H1 (cell line): Measurements from ENCODE around the gene REM1. TPM values are rescaled to one million over a fixed set of nuclear protein-coding genes. Genes with fewer than 3 reads are reported as not detected.

ENCODE experiments used
- CTCF ChIA-PET: fragments of 300-600 bp; sonication (Branson Sonifier 250); formaldehyde crosslinking; loops from one replicate; lab custom pipeline; 2021; ENCODE audit not compliant: partially characterized antibody; lab: Charles Lee
- POLR2A ChIA-PET: fragments of 300-600 bp; sonication (Branson Sonifier 250); formaldehyde crosslinking; loops from one replicate; lab custom pipeline; 2021; ENCODE audit warnings: inconsistent platforms; ENCODE audit not compliant: partially characterized antibody; lab: Charles Lee
- DNase-seq, 2 experiments: peaks; one replicate each; pipeline versions ENCODE4 v3.0.0 to v3.0.0-alpha.2; 2010 to 2022; ENCODE audit warnings: low spot score in 2 of 2, low read depth in 1 of 2, mixed read lengths in 1 of 2
- FAIRE-seq: peaks from 2 replicates; lab custom pipeline; 2011; peaks lifted over from hg19 to GRCh38; lab: Jason Lieb, UNC
- H2AFZ ChIP-seq: 2 replicates; pipeline ENCODE4 v1.8.1; 2012; ENCODE audit warnings: low read length, inconsistent platforms
- H2AK5ac ChIP-seq: 2 replicates; pipeline ENCODE4 v1.6.1; 2013; ENCODE audit warnings: low read depth, low read length
- H2BK120ac ChIP-seq: replicated peaks from 2 replicates; pipeline ENCODE3; 2013; ENCODE audit warnings: low read depth, low read length, inconsistent platforms
- H2BK12ac ChIP-seq: 2 replicates; pipeline ENCODE4 v1.6.1; 2013; ENCODE audit warnings: low read depth, low read length
- H2BK15ac ChIP-seq: 2 replicates; pipeline ENCODE4 v1.6.1; 2013; ENCODE audit warnings: low read length
- H2BK20ac ChIP-seq: 2 replicates; pipeline ENCODE4 v1.6.1; 2013; ENCODE audit warnings: low read length
- H2BK5ac ChIP-seq: 2 replicates; pipeline ENCODE4 v1.6.1; 2013; ENCODE audit warnings: low read depth, low read length
- H3K14ac ChIP-seq: 2 replicates; pipeline ENCODE4 v1.6.1; 2013; ENCODE audit warnings: inconsistent platforms; ENCODE audit not compliant: insufficient read length
- H3K18ac ChIP-seq: 2 replicates; pipeline ENCODE4 v1.6.1; 2013; ENCODE audit warnings: low read length; ENCODE audit errors: extremely low read depth
- H3K23ac ChIP-seq: 2 replicates; pipeline ENCODE4 v1.6.1; 2013; ENCODE audit warnings: inconsistent platforms; ENCODE audit not compliant: insufficient read length
- H3K23me2 ChIP-seq: 2 replicates; pipeline ENCODE4 v1.6.1; 2013; ENCODE audit warnings: low read depth, low read length
- H3K27ac ChIP-seq: 2 replicates; pipeline ENCODE4 v1.6.1; 2011; ENCODE audit warnings: low read depth, low read length, inconsistent platforms
- H3K27me3 ChIP-seq, 4 experiments: replicated peaks in 1 of 4; 1 replicate in 1 of 4; 2 replicates in 3 of 4; pipeline versions ENCODE4 v1.6.1 to v1.8.1; 2011 to 2013; ENCODE audit warnings: low read length in 3 of 4, mild to moderate bottlenecking in 3 of 4, inconsistent platforms in 2 of 4, mixed read lengths in 2 of 4, moderate library complexity in 1 of 4; ENCODE audit not compliant: control insufficient read depth in 3 of 4, insufficient read depth in 3 of 4; ENCODE audit errors: extremely low read depth in 1 of 4
- H3K36me3 ChIP-seq, 4 experiments: 2 replicates each; pipeline versions ENCODE4 v1.6.1 to v1.8.1; 2011 to 2013; ENCODE audit warnings: mild to moderate bottlenecking in 4 of 4, low read length in 3 of 4, moderate library complexity in 2 of 4, control low read depth in 1 of 4, inconsistent platforms in 1 of 4; ENCODE audit not compliant: insufficient read depth in 4 of 4, control insufficient read depth in 2 of 4
- H3K4ac ChIP-seq: replicated peaks from 2 replicates; pipeline ENCODE3; 2013; ENCODE audit warnings: low read length, low read depth, mixed read lengths, inconsistent platforms; ENCODE audit not compliant: insufficient read length
- H3K4me1 ChIP-seq, 4 experiments: replicated peaks in 1 of 4; 1 replicate in 1 of 4; 2 replicates in 3 of 4; pipeline versions ENCODE4 v1.6.1 to v1.8.1; 2011 to 2013; ENCODE audit warnings: low read length in 3 of 4, inconsistent platforms in 2 of 4, mixed read lengths in 1 of 4; ENCODE audit not compliant: insufficient read depth in 4 of 4, control insufficient read depth in 3 of 4
- H3K4me2 ChIP-seq, 2 experiments: 2 replicates each; pipeline versions ENCODE4 v1.6.1 to v1.8.1; 2011 to 2013; ENCODE audit warnings: low read depth in 2 of 2, low read length in 2 of 2, control low read depth in 1 of 2, inconsistent platforms in 1 of 2, mild to moderate bottlenecking in 1 of 2; ENCODE audit not compliant: insufficient read depth in 1 of 2
- H3K4me3 ChIP-seq, 4 experiments: fragments of 200-600, 300-600 bp in 1 of 4; sonication (generic), shearing (Covaris generic), sonication (Bioruptor Twin) in 1 of 4; 2 replicates each; pipeline versions ENCODE4 v1.5.1 to v1.8.1; 2011 to 2016; ENCODE audit warnings: low read length in 4 of 4, low read depth in 3 of 4, control low read depth in 2 of 4, inconsistent platforms in 2 of 4, mild to moderate bottlenecking in 2 of 4, mixed read lengths in 1 of 4, moderate library complexity in 1 of 4; ENCODE audit not compliant: insufficient read depth in 2 of 4; ENCODE audit errors: extremely low read depth in 1 of 4
- H3K56ac ChIP-seq: replicated peaks from 2 replicates; pipeline ENCODE3; 2013; ENCODE audit warnings: low read depth, mild to moderate bottlenecking, mixed read lengths, low read length, inconsistent platforms; ENCODE audit not compliant: insufficient read length
- H3K79me1 ChIP-seq: 2 replicates; pipeline ENCODE4 v1.6.1; 2013; ENCODE audit warnings: low read depth, low read length, control low read depth
- H3K79me2 ChIP-seq, 2 experiments: 2 replicates each; pipeline versions ENCODE4 v1.6.1 to v1.8.1; 2012 to 2013; ENCODE audit warnings: low read length in 2 of 2, mild to moderate bottlenecking in 2 of 2, inconsistent platforms in 1 of 2; ENCODE audit not compliant: insufficient read depth in 2 of 2, control insufficient read depth in 1 of 2
- H3K9ac ChIP-seq, 4 experiments: replicated peaks in 1 of 4; 1 replicate in 1 of 4; 2 replicates in 3 of 4; pipeline versions ENCODE4 v1.6.1 to v1.8.1; 2011 to 2013; ENCODE audit warnings: low read depth in 3 of 4, low read length in 3 of 4, control low read depth in 2 of 4, mild to moderate bottlenecking in 2 of 4, moderate library complexity in 2 of 4, inconsistent platforms in 1 of 4; ENCODE audit errors: extremely low read depth in 1 of 4
- H3K9me3 ChIP-seq, 2 experiments: 2 replicates each; pipeline versions ENCODE4 v1.6.1 to v1.8.1; 2012 to 2013; ENCODE audit warnings: mild to moderate bottlenecking in 2 of 2, moderate library complexity in 2 of 2, control low read depth in 1 of 2, inconsistent platforms in 1 of 2, low read depth in 1 of 2, low read length in 1 of 2, mixed read lengths in 1 of 2; ENCODE audit not compliant: insufficient read depth in 2 of 2
- H4K20me1 ChIP-seq, 2 experiments: replicated peaks in 1 of 2; 2 replicates each; pipeline versions ENCODE3 to v1.8.1; 2011 to 2013; ENCODE audit warnings: inconsistent platforms in 2 of 2, low read length in 2 of 2, mild to moderate bottlenecking in 1 of 2; ENCODE audit not compliant: insufficient read depth in 2 of 2, control insufficient read depth in 1 of 2
- H4K5ac ChIP-seq: 2 replicates; pipeline ENCODE4 v1.6.1; 2013; ENCODE audit warnings: low read length, low read depth, mixed read lengths, inconsistent platforms; ENCODE audit not compliant: insufficient read length
- H4K8ac ChIP-seq: 2 replicates; pipeline ENCODE4 v1.8.0; 2013; ENCODE audit warnings: mild to moderate bottlenecking, moderate library complexity, low read length, inconsistent platforms; ENCODE audit not compliant: insufficient read depth; ENCODE audit errors: extremely low read depth
- H4K91ac ChIP-seq: replicated peaks from 2 replicates; pipeline ENCODE3; 2013; ENCODE audit warnings: low read length, mixed read lengths, inconsistent platforms; ENCODE audit not compliant: insufficient read length
- NRF1 ChIP-seq: IDR thresholded peaks from 2 replicates; pipeline ENCODE4 v1.6.1; 2011; ENCODE audit warnings: mild to moderate bottlenecking, low read depth, low read length, improper control_type of control experiment
- SP1 ChIP-seq: IDR thresholded peaks from 2 replicates; pipeline ENCODE4 v1.6.1; 2011; ENCODE audit warnings: low read depth, low read length
- TAF7 ChIP-seq: optimal IDR thresholded peaks from 2 replicates; pipeline ENCODE3; 2011; ENCODE audit warnings: low read depth, mild to moderate bottlenecking, inconsistent platforms, low read length, moderate library complexity, borderline replicate concordance
- WGBS, 2 experiments: shearing (Covaris generic) in 1 of 2; methylation state at CpG; one replicate each; pipeline versions ENCODE4 v1.1.6 to v1.1.7; 2013 to 2015; ENCODE audit warnings: low lambda C conversion rate in 2 of 2, mixed read lengths in 2 of 2, inconsistent platforms in 1 of 2, low coverage in 1 of 2, missing lambda C conversion rate in 1 of 2; ENCODE audit not compliant: insufficient replicate concordance in 2 of 2, insufficient coverage in 1 of 2, insufficient read length in 1 of 2; ENCODE audit errors: extremely low coverage in 1 of 2, missing lambda C conversion rate in 1 of 2; 5-methylcytosine and 5-hydroxymethylcytosine counted together
- polyA plus RNA-seq, 7 experiments: library from polyadenylated mRNA; depleted of rRNA in 3 of 7; stranded (reverse) in 5 of 7; unstranded in 2 of 7; fragments of >200 nt in 5 of 7; fragments of 200-250 nt in 2 of 7; gene quantifications; 1 replicate in 5 of 7; 2 replicates in 1 of 7; 4 replicates in 1 of 7; pipeline versions ENCODE4 v1.2.1 to v1.2.3, GENCODE V29; 2011 to 2013; ENCODE audit warnings: missing spikeins in 2 of 7, mixed read lengths in 2 of 7
- total RNA-seq: library from RNA; stranded (reverse); fragmentation: NEBNext Ultra II Directional; extraction: Animal tissue kit (Norgen Biotek cat#: 25700); gene quantifications from 2 replicates; pipeline ENCODE4 v1.2.1, GENCODE V29; 2021

REM1 gene
- total and polyA plus RNA-seq, 2 of the 8 experiments (the other 6 are each of a cell fraction or from before 2014, with no cell fraction given), result 0.05 TPM; not detected in 1

DNA sequence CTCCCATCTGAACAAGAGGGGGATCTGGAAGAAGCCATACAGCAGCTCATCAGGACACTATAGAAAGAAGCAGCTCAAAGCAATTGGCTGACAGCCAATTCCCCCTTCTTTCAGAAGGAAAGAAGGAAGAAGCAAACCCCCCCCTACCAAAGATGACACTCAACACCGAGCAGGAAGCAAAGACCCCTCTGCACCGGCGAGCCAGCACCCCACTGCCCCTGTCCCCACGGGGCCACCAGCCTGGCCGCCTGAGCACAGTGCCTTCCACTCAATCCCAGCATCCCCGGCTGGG lies 1.2 kb downstream of the REM1 start:
- FAIRE-seq (no peak), DNase-seq (no peak)
- WGBS, 2 experiments, result 77% methylated on average over 6 of the region's 6 CpGs; no CpG with 5 or more reads in 1 of the 2 experiments
- Histone ChIP-seq H2BK15ac (no peak overlapping the region), H2BK12ac (no peak overlapping the region), H2AFZ (no peak overlapping the region), H2AK5ac (no peak overlapping the region), H3K23ac (no peak overlapping the region), H3K4me1 (no peaks in the 10 kb centered on the region), H3K36me3 (no peaks in the 10 kb centered on the region), H3K18ac (no peak overlapping the region), H3K4me3 (no peak overlapping the region), H3K9me3 (peaks cover 65 to 81% of the 10 kb centered on the region in 2 experiments), H4K91ac (no peak overlapping the region), H3K79me2 (no peaks in the 10 kb centered on the region), H4K20me1 (no peaks in the 10 kb centered on the region), H3K14ac (no peak overlapping the region), H3K4me2 (no peak overlapping the region), H2BK5ac (no peak overlapping the region), H2BK120ac (no peak overlapping the region), H2BK20ac (no peak overlapping the region), H3K56ac (no peak overlapping the region), H4K8ac (no peak overlapping the region), H4K5ac (no peak overlapping the region), H3K27me3 (no peaks in the 10 kb centered on the region), H3K9ac (no peak overlapping the region), H3K27ac (no peak overlapping the region), H3K23me2 (no peaks in the 10 kb centered on the region), H3K4ac (no peak overlapping the region), H3K79me1 (no peaks in the 10 kb centered on the region)
- ChIA-PET POLR2A (no interaction called here), CTCF (interaction anchor here (0.7 kb wide), 1 partner anchor 9 kb away, joined by 3 read pairs; no protein-coding TSS in a partner anchor)
- TF ChIP-seq TAF7 (no peak), SP1 (no peak), NRF1 (no peak)
